ENCODE measurements around the gene GMPPA. TPM values are rescaled to one million over a fixed set of nuclear protein-coding genes. Genes with fewer than 3 reads are reported as not detected.

Gene GMPPA
- total RNA-seq = 27.7 TPM

DNA sequence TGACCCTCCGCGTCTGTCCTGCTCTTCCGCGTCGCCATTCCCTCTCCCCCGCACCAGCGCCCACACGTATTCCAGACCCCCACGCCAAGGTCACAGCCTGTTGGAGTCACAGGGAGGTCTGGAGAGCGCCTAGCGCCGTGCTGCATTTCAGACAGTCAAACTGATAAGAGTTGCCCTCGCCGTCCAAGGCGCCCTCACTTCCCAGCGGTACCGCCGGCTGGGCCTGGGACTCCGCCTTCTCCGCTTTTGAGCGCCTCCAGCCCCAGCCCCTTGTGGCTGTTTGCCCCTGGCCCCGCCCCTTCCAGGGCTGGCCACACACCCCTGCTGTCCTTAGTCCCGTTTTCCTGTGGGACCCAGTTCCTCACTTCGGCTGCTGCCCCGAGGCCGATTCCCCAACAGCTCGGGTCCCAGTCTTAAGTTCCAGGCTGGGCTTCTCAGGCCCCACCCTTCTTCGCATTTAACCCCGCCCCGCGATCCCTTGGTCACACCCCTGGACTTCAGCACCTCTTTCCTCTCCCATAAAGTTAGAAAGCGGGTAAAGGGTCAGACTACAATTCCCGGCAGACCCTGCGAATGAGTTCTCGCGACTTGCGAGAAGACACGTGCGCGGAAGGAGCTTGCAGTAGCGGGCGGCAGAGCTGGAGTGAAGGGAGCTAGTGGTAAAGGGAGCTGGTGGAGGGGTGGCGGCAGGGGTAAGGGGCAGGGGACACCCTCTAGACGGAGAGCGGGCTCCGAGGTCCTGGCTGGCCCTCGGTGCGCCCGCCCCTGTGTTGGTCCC, at the start of gene GMPPA:
Gene GMPPA (plus strand): TSS at position 612 of the 778 bp plus-strand sequence. CDS start 1,085 bp downstream, outside the sequence.
- Histone ChIP-seq H3K36me3 (ENCODE audit: control insufficient read depth in 3 of 3, insufficient read depth in 3 of 3, low read length in 3 of 3) (peaks cover 8 to 21% (median 9%) of the 10 kb centered on the region in 3 donors), H3K4me3 (ENCODE audit: low read length in 3 of 3) (peak within 1 kb of the TSS; percentile 79 to 92 (median 89)), H3K9ac (ENCODE audit: low read depth in 1 of 3, low read length in 3 of 3) (peak within 1 kb of the TSS; percentile 90 to 93 (median 91)), H3K9me3 (ENCODE audit: control insufficient read depth in 3 of 3, low read length in 3 of 3) (no peaks in the 10 kb centered on the region), H3K4me1 (ENCODE audit: control insufficient read depth in 3 of 3, insufficient read depth in 3 of 3, low read length in 3 of 3) (peaks cover 48 to 56% (median 51%) of the 10 kb centered on the region in 3 donors), H3K27ac (ENCODE audit: low read depth, low read length) (peak within 1 kb of the TSS; percentile 90), H3K27me3 (ENCODE audit: control insufficient read depth in 3 of 3, insufficient read depth in 3 of 3, low read length in 3 of 3) (peaks cover 0 to 3% (median 0%) of the 10 kb centered on the region in 3 donors)

DNA sequence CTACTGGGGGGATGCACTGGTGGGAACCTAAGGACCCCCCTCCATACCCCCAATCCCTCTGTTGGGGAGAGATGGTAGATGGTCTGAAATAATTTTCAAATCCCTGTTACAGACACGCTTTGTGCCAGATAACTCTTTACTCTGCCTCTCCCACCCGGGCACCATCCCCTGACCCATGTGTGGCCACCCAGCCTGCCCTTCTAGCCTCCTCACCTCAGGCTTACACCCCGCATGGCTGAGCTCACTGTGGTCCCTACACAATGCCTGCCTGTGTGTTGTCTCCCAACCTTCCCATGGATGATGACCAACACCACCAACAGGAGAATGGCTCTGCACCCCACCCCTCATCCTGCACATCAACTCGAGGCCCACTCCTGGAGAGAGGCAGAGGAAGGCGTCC, 49.1 kb upstream of the GMPPA start:
- no peaks in the 10 kb centered on the region for H3K9me3 ChIP-seq (ENCODE audit: control insufficient read depth in 3 of 3, low read length in 3 of 3)
- H3K36me3 ChIP-seq (ENCODE audit: control insufficient read depth in 3 of 3, insufficient read depth in 3 of 3, low read length in 3 of 3) = peaks cover 23 to 32% (median 25%) of the 10 kb centered on the region in 3 donors
- no peak overlapping the region for H3K4me3 ChIP-seq (ENCODE audit: low read length in 3 of 3)
- peaks cover 58 to 78% (median 69%) of the 10 kb centered on the region in 3 donors for H3K4me1 ChIP-seq (ENCODE audit: control insufficient read depth in 3 of 3, insufficient read depth in 3 of 3, low read length in 3 of 3)
- H3K9ac ChIP-seq (ENCODE audit: low read depth in 1 of 3, low read length in 3 of 3) = peak overlapping the region in 2 of 3 donors; percentile 10 to 12
- no peak overlapping the region for H3K27ac ChIP-seq (ENCODE audit: low read depth, low read length)
- H3K27me3 ChIP-seq (ENCODE audit: control insufficient read depth in 3 of 3, insufficient read depth in 3 of 3, low read length in 3 of 3) = peaks cover 0 to 2% (median 0%) of the 10 kb centered on the region in 3 donors

DNA sequence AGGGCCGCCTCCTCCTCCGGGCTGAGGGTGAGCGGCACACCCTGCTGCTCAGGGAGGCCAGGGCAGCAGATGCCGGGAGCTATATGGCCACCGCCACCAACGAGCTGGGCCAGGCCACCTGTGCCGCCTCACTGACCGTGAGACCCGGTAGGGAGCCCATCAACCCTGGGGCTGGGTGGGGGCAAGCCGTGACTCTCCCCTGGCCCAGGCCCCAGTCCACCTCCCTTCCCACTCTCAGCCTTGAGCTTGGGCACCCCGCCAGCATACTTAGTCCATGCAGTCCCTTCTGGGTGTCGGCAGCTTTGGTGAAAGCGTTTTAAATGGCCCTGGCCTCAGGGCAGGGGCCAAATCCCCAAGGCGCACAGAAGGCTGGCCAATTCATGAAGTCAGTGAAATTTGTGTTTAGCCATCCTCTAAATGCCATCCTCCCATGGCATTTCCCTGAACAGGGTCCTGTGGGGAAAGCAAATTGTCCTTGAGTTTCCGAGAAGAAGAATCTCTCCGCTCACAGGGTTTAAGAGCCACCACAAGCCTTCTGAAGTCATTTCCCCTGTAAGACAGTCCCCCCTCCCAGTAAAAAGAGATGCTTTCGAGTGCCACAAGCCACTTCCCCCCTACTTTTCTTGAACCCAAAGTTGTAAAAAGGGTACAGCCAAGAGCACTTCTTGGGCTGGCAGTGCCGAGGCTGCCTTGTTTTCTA, 46.9 kb upstream of the GMPPA start:
- peak overlapping the region; percentile 27 to 78 (median 65) for H3K9ac ChIP-seq (ENCODE audit: low read depth in 1 of 3, low read length in 3 of 3)
- H3K4me3 ChIP-seq (ENCODE audit: low read length in 3 of 3) = peak overlapping the region in 1 of 3 donors; percentile 35
- H3K36me3 ChIP-seq (ENCODE audit: control insufficient read depth in 3 of 3, insufficient read depth in 3 of 3, low read length in 3 of 3) = peaks cover 25 to 28% (median 25%) of the 10 kb centered on the region in 3 donors
- peaks cover 50 to 76% (median 69%) of the 10 kb centered on the region in 3 donors for H3K4me1 ChIP-seq (ENCODE audit: control insufficient read depth in 3 of 3, insufficient read depth in 3 of 3, low read length in 3 of 3)
- peak overlapping the region; percentile 79 for H3K27ac ChIP-seq (ENCODE audit: low read depth, low read length)
- no peaks in the 10 kb centered on the region for H3K9me3 ChIP-seq (ENCODE audit: control insufficient read depth in 3 of 3, low read length in 3 of 3)
- peaks cover 0 to 2% (median 0%) of the 10 kb centered on the region in 3 donors for H3K27me3 ChIP-seq (ENCODE audit: control insufficient read depth in 3 of 3, insufficient read depth in 3 of 3, low read length in 3 of 3)

DNA sequence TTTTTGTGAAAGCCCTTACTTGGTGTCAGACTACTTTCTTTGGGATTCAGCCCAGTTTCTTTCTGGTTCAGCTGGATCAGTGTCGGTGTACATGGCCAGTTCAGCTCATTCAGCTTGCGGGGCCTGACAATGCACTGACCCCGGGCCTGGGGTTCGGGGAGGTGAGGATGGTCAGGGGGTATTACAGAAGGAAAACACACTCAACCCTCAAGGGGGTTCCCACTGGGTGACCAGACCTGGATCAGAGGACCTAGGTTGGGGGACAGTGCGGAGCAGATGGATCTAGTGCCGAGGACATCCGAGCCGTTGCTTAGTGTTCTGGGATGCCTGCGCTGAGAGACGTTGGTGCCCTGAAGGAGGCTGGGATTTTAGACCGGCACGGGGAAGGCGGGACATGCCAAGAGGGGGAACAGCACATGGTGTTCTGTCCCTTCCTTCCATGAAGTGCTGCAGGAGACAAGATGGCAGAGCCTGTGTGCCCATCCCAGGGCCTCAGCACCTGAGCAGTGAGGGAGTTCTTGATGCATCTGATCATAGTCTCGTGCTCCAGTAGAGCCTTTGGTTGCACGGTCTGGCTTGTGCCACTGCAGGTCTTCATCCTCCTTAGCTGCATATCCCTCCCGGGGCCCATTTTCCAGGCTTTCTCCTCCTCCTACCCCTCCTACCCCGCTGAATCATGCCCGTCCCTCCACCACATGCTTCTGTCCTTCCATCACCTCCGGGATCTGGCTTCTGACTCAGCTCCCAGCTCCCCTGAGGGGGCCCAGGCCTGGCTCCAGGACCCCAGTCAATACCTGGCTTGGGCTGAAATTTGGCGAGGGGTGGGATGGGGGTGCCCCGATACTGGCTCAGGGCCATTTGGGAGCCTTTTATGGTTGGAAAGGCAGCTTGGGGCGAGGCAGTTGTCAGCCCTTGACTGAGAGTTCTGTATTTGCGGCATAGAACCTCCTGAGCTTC, 46.1 kb upstream of the GMPPA start:
- H3K27me3 ChIP-seq (ENCODE audit: control insufficient read depth in 3 of 3, insufficient read depth in 3 of 3, low read length in 3 of 3) = peaks cover 0 to 2% (median 0%) of the 10 kb centered on the region in 3 donors
- H3K9me3 ChIP-seq (ENCODE audit: control insufficient read depth in 3 of 3, low read length in 3 of 3) = no peaks in the 10 kb centered on the region
- H3K4me1 ChIP-seq (ENCODE audit: control insufficient read depth in 3 of 3, insufficient read depth in 3 of 3, low read length in 3 of 3) = peaks cover 56 to 81% (median 73%) of the 10 kb centered on the region in 3 donors
- peaks cover 25 to 32% (median 28%) of the 10 kb centered on the region in 3 donors for H3K36me3 ChIP-seq (ENCODE audit: control insufficient read depth in 3 of 3, insufficient read depth in 3 of 3, low read length in 3 of 3)
- peak overlapping the region; percentile 41 to 78 (median 45) for H3K9ac ChIP-seq (ENCODE audit: low read depth in 1 of 3, low read length in 3 of 3)
- H3K4me3 ChIP-seq (ENCODE audit: low read length in 3 of 3) = peak overlapping the region in 1 of 3 donors; percentile 52
- peak overlapping the region; percentile 79 for H3K27ac ChIP-seq (ENCODE audit: low read depth, low read length)

DNA sequence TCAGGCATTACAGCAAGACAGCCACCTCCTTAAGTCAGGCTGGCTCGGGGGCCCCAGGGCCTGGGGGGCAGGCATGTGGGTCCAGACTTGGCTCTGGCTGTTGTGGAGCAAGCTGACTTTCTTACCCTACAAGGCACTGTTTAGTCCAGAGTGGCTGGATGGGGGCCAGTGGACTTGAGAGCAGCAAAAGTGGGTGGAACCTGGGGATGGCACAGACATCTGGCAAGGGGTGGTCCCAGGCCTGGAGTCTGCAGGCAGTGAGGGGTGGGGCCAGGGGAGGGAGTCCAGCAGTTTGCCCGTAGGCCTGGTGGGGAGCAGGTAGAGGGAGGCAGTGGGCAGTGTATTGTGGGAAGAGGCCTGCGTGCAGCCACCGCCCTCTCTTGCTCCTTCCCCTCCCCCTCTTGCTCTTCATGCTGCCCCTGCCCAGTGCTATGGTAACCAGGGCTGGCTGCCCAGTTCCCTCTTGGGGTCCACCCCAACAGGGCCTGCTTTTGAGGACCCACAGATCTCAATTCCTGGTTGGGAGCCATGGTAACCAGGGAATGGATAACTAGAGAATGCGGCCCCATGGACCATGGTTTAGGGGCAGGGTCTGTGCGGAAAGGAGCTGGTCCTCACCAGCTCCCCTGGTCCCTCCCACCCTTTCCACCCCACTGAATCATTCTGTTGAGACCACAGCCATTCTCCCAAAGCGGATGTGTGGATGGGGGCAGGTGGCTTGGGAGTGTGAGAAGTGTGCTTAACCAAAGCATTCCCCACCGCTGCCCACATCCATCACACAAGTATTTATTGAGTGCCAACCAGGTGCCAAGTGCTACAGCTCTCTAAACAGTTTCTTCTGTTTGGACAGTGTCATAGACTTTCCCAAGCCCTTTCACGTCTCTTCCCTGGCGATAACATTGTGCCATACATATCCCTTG, 44.8 kb upstream of the GMPPA start:
- peak overlapping the region in 2 of 3 donors; percentile 19 to 36 for H3K4me3 ChIP-seq (ENCODE audit: low read length in 3 of 3)
- peaks cover 25 to 32% (median 32%) of the 10 kb centered on the region in 3 donors for H3K36me3 ChIP-seq (ENCODE audit: control insufficient read depth in 3 of 3, insufficient read depth in 3 of 3, low read length in 3 of 3)
- H3K27me3 ChIP-seq (ENCODE audit: control insufficient read depth in 3 of 3, insufficient read depth in 3 of 3, low read length in 3 of 3) = peaks cover 0 to 2% (median 0%) of the 10 kb centered on the region in 3 donors
- peaks cover 69 to 93% (median 86%) of the 10 kb centered on the region in 3 donors for H3K4me1 ChIP-seq (ENCODE audit: control insufficient read depth in 3 of 3, insufficient read depth in 3 of 3, low read length in 3 of 3)
- H3K9ac ChIP-seq (ENCODE audit: low read depth in 1 of 3, low read length in 3 of 3) = peak overlapping the region; percentile 41 to 78 (median 45)
- H3K9me3 ChIP-seq (ENCODE audit: control insufficient read depth in 3 of 3, low read length in 3 of 3) = no peaks in the 10 kb centered on the region
- peak overlapping the region; percentile 79 for H3K27ac ChIP-seq (ENCODE audit: low read depth, low read length)

DNA sequence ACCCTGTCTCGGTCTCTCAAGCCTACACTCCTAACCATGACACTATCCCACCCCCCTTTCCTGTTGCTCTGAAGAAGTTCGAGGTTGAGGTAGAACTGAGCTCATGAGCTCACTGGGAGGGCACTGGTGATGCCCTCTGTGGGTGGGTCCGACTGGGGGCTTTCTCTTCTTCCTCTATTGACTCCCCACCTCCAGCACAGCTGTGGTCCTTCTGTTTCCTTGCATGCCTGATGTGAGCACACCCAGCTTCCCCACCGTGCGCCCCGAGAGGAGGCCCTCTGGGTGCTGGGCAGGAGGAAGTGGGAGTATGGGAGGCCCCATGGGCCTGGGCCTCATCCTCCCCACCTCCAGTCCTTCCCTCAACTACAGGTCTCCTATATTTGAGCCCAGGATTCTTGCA, 43.1 kb upstream of the GMPPA start:
- Histone ChIP-seq H3K9ac (ENCODE audit: low read depth in 1 of 3, low read length in 3 of 3) (peak overlapping the region in 1 of 3 donors; percentile 40), H3K4me1 (ENCODE audit: control insufficient read depth in 3 of 3, insufficient read depth in 3 of 3, low read length in 3 of 3) (peaks cover 79 to 96% (median 88%) of the 10 kb centered on the region in 3 donors), H3K9me3 (ENCODE audit: control insufficient read depth in 3 of 3, low read length in 3 of 3) (no peaks in the 10 kb centered on the region), H3K27me3 (ENCODE audit: control insufficient read depth in 3 of 3, insufficient read depth in 3 of 3, low read length in 3 of 3) (peaks cover 0 to 5% (median 2%) of the 10 kb centered on the region in 3 donors), H3K27ac (ENCODE audit: low read depth, low read length) (peak overlapping the region; percentile 26), H3K36me3 (ENCODE audit: control insufficient read depth in 3 of 3, insufficient read depth in 3 of 3, low read length in 3 of 3) (peaks cover 13 to 19% (median 17%) of the 10 kb centered on the region in 3 donors), H3K4me3 (ENCODE audit: low read length in 3 of 3) (no peak overlapping the region)

DNA sequence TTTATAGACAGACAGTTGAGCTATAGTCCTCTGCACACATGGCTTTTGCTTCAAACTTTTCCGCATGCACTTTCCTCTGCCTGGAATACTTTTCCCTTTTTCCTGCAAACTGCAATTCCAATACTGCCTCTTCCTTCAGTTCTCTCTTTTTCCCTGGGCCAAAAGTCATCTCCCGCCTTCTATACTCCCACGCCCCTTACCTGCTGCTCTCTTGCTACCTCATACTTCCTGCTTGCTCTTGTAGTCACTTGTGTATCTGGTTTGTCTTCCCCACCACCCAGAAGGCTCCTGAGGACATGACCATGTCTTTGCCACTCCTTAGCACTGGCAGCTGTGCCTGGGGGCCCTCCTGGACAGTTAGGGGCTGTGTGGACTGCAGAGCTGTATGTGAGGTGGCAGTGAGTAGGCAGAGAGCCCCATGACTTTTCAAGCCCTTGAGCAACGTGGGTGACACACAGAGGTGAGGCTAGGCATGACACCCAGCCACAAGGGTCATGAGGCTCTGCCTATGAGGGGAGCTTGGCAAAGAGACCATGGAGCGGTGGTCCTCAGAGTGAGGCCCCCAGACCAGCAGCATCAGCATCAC, 40.8 kb upstream of the GMPPA start:
- Histone ChIP-seq H3K36me3 (ENCODE audit: control insufficient read depth in 3 of 3, insufficient read depth in 3 of 3, low read length in 3 of 3) (peaks cover 12 to 34% (median 27%) of the 10 kb centered on the region in 3 donors), H3K27ac (ENCODE audit: low read depth, low read length) (peak overlapping the region; percentile 5), H3K4me3 (ENCODE audit: low read length in 3 of 3) (no peak overlapping the region), H3K9ac (ENCODE audit: low read depth in 1 of 3, low read length in 3 of 3) (peak overlapping the region in 1 of 3 donors; percentile 64), H3K4me1 (ENCODE audit: control insufficient read depth in 3 of 3, insufficient read depth in 3 of 3, low read length in 3 of 3) (peaks cover 68 to 88% (median 74%) of the 10 kb centered on the region in 3 donors), H3K9me3 (ENCODE audit: control insufficient read depth in 3 of 3, low read length in 3 of 3) (no peaks in the 10 kb centered on the region), H3K27me3 (ENCODE audit: control insufficient read depth in 3 of 3, insufficient read depth in 3 of 3, low read length in 3 of 3) (peaks cover 0 to 5% (median 0%) of the 10 kb centered on the region in 3 donors)

DNA sequence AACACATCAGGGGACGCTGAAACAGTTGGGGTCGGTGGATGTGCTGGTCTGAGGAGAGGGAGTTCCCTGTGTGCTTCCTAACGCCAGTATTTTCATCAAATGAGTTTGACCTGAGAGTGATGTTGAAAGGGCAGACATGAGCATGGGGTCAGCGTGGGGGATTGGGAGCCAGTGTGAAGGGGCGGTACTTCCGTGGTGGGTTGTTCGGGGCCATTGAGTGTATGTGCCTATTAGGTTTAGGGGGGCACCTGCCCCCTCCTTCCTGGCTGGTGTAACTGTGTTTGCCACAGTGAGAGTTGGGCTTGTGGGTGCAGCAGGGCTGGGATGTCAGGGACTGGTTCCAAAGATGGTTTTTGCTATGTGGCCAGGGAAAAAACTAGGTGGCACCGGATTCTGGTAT, 39.7 kb upstream of the GMPPA start:
- Histone ChIP-seq H3K9me3 (ENCODE audit: control insufficient read depth in 3 of 3, low read length in 3 of 3) (no peaks in the 10 kb centered on the region), H3K4me3 (ENCODE audit: low read length in 3 of 3) (peak overlapping the region in 1 of 3 donors; percentile 56), H3K27ac (ENCODE audit: low read depth, low read length) (peak overlapping the region; percentile 93), H3K4me1 (ENCODE audit: control insufficient read depth in 3 of 3, insufficient read depth in 3 of 3, low read length in 3 of 3) (peaks cover 57 to 77% (median 63%) of the 10 kb centered on the region in 3 donors), H3K36me3 (ENCODE audit: control insufficient read depth in 3 of 3, insufficient read depth in 3 of 3, low read length in 3 of 3) (peaks cover 16 to 34% (median 30%) of the 10 kb centered on the region in 3 donors), H3K9ac (ENCODE audit: low read depth in 1 of 3, low read length in 3 of 3) (peak overlapping the region in 2 of 3 donors; percentile 36 to 85), H3K27me3 (ENCODE audit: control insufficient read depth in 3 of 3, insufficient read depth in 3 of 3, low read length in 3 of 3) (peaks cover 0 to 5% (median 0%) of the 10 kb centered on the region in 3 donors)
